OCI-LY7 (cell line): ENCODE results near the gene NCKAP5.

ENCODE experiments used
- CTCF ChIP-seq: fragments of 200-600 bp; sonication (generic); conservative IDR thresholded peaks from 2 replicates; pipeline ENCODE4 v1.5.1; 2014; ENCODE audit warnings: mild to moderate bottlenecking, antibody characterized with exemption, low read length, moderate library complexity, mixed read lengths
- EZH2phosphoT487 ChIP-seq: fragments of 200-600 bp; sonication (generic); IDR thresholded peaks from 2 replicates; pipeline ENCODE4 v1.6.1; 2018; ENCODE audit warnings: low read depth, borderline replicate concordance, mild to moderate bottlenecking, mixed run types, antibody characterized with exemption, low read length, moderate library complexity, mixed read lengths

DNA sequence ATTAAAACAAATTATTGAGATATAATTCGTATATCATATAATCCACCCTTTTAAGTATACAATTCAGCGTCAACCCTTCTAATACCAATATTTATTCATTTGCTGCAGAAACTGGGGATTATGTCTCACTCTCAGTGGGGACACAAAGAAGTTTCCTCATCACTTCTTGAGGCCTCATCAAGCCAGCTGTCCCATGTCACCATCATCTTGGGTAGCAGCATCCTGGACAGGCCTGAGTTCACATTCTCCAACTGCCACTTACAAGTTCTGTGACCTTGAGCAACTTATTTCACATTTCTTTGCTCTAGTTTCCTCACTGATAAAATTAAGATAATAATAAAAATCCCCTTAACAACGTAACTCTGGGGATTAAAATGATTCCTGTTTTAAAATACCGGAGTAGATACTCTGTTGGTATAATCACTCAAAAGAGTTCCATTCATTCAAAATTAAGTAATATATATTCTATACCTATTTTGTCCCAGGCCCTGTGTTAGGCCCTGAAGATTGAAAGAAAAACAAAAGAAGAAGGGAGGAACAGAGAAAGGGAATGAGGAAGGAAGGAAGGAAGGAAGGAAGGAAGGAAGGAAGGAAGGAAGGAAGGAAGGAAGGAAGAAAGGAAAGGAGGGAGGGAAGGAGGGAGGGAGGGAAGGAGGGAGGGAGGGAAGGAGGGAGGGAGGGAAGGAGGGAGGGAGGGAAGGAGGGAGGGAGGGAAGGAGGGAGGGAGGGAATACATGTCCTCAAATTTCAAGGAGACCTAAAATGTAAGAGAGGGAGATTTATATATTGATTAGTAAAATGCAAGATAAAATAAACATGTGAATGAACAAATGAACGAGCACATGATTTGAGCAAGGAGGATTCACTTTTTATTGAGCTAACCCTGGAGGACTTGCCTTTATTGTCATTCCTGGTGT is 42.4 kb downstream of the NCKAP5 start:
- TF ChIP-seq CTCF (no peak), EZH2phosphoT487 (no peak)
